Parathyroid adenoma (tissue), 2 donors: ENCODE results near the gene SPEM2.

Experiments used
- H2AFZ ChIP-seq: fragments of 300-600 bp; sonication (generic); one replicate; pipeline ENCODE4 v1.7.0; 2017; ENCODE audit warnings: antibody characterized with exemption, mild to moderate bottlenecking
- H3K27ac ChIP-seq: fragments of 300-600 bp; sonication (generic); one replicate; pipeline ENCODE4 v1.7.0; 2017
- H3K27me3 ChIP-seq: fragments of 300-600 bp; sonication (generic); one replicate; pipeline ENCODE4 v1.7.0; 2017; ENCODE audit warnings: low read length; ENCODE audit not compliant: control insufficient read depth, insufficient read depth
- H3K36me3 ChIP-seq: fragments of 300-600 bp; sonication (generic); one replicate; pipeline ENCODE4 v1.7.0; 2017; ENCODE audit warnings: low read length; ENCODE audit not compliant: control insufficient read depth, insufficient read depth
- H3K4me1 ChIP-seq: fragments of 300-600 bp; sonication (generic); one replicate; pipeline ENCODE4 v1.7.0; 2017; ENCODE audit warnings: control low read depth
- H3K4me2 ChIP-seq: fragments of 300-600 bp; sonication (generic); one replicate; pipeline ENCODE4 v1.7.0; 2017; ENCODE audit warnings: low read length
- H3K4me3 ChIP-seq: fragments of 300-600 bp; sonication (generic); one replicate; pipeline ENCODE4 v1.7.0; 2017; ENCODE audit warnings: low read depth, low read length
- H3K79me2 ChIP-seq: fragments of 300-600 bp; sonication (generic); one replicate; pipeline ENCODE4 v1.7.0; 2017; ENCODE audit warnings: control low read depth
- H3K9ac ChIP-seq: fragments of 300-600 bp; sonication (generic); one replicate; pipeline ENCODE4 v1.7.0; 2017; ENCODE audit warnings: mild to moderate bottlenecking
- H3K9me3 ChIP-seq: fragments of 300-600 bp; sonication (generic); one replicate; pipeline ENCODE4 v1.7.0; 2017; ENCODE audit warnings: low read length; ENCODE audit not compliant: control insufficient read depth
- TF ChIP-seq, protein P1 (sequence below): fragments of 300-600 bp; sonication (generic); IDR thresholded peaks from one replicate; pipeline ENCODE4 v1.7.0; 2017; ENCODE audit warnings: antibody characterized with exemption, mild to moderate bottlenecking
- donor health status: primary hyperparathyroidism.

The SPEM2 gene

GRCh38 chr17:7394452-7395191 is 30.8 kb upstream of the SPEM2 start, which contains the start of gene PLSCR3:
Gene PLSCR3 (minus strand): TSS chr17:7394525. CDS start chr17:7394110, 415 bp downstream.
- Histone ChIP-seq H3K4me3 (peak within 1 kb of the TSS; percentile 89), H3K27me3 (no peaks in the 10 kb centered on the region), H3K4me1 (peaks cover 2% of the 10 kb centered on the region), H3K36me3 (no peaks in the 10 kb centered on the region), H3K4me2 (peak within 1 kb of the TSS; percentile 94), H3K27ac (peak within 1 kb of the TSS; percentile 88), H2AFZ (peak within 1 kb of the TSS; percentile 87), H3K9ac (peak within 1 kb of the TSS; percentile 55), H3K9me3 (no peaks in the 10 kb centered on the region), H3K79me2 (no peaks in the 10 kb centered on the region)
- TF ChIP-seq, protein P1, sequence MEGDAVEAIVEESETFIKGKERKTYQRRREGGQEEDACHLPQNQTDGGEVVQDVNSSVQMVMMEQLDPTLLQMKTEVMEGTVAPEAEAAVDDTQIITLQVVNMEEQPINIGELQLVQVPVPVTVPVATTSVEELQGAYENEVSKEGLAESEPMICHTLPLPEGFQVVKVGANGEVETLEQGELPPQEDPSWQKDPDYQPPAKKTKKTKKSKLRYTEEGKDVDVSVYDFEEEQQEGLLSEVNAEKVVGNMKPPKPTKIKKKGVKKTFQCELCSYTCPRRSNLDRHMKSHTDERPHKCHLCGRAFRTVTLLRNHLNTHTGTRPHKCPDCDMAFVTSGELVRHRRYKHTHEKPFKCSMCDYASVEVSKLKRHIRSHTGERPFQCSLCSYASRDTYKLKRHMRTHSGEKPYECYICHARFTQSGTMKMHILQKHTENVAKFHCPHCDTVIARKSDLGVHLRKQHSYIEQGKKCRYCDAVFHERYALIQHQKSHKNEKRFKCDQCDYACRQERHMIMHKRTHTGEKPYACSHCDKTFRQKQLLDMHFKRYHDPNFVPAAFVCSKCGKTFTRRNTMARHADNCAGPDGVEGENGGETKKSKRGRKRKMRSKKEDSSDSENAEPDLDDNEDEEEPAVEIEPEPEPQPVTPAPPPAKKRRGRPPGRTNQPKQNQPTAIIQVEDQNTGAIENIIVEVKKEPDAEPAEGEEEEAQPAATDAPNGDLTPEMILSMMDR, result peak; percentile 3

GRCh38 chr17:7396147-7396546 is 29.3 kb upstream of the SPEM2 start:
- H3K79me2 ChIP-seq, result peaks cover 2% of the 10 kb centered on the region
- no peak overlapping the region for H3K4me2 ChIP-seq
- TF ChIP-seq, protein P1, result no peak
- H3K27ac ChIP-seq, result no peak overlapping the region
- no peak overlapping the region for H2AFZ ChIP-seq
- H3K9ac ChIP-seq, result no peak overlapping the region
- peaks cover 2% of the 10 kb centered on the region for H3K4me1 ChIP-seq
- H3K9me3 ChIP-seq, result no peaks in the 10 kb centered on the region
- no peak overlapping the region for H3K4me3 ChIP-seq
- H3K36me3 ChIP-seq, result no peaks in the 10 kb centered on the region
- no peaks in the 10 kb centered on the region for H3K27me3 ChIP-seq

DNA sequence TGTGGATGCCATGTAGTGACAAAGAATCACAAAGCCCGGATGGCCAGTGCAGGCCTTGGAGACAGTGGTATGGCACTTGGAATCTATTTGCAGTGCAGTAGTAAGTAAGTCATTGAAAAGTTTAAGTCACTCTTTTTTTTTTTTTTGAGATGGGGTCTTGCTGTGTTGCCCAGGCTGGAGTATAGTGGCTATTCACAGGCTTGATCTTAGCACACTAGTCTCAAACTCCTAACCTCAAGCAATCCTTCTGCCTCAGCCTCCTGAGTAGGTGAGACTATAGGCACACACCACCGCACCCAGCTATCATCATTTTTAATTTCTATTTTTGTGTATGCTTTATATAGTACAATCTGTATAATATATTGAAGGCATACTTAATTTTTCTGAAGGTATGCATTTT is 26.8 kb upstream of the SPEM2 start:
- TF ChIP-seq, protein P1, result no peak
- no peak overlapping the region for H3K9ac ChIP-seq
- no peaks in the 10 kb centered on the region for H3K36me3 ChIP-seq

GRCh38 chr17:7403043-7403726 is 22.2 kb upstream of the SPEM2 start:
- H3K9ac ChIP-seq, result no peak overlapping the region
- H3K9me3 ChIP-seq, result no peaks in the 10 kb centered on the region
- H3K4me3 ChIP-seq, result peak overlapping the region; percentile 90
- H3K27ac ChIP-seq, result peak overlapping the region; percentile 72
- peak overlapping the region; percentile 87 for H3K4me2 ChIP-seq
- peak overlapping the region; percentile 74 for H2AFZ ChIP-seq
- peaks cover 11% of the 10 kb centered on the region for H3K4me1 ChIP-seq
- H3K27me3 ChIP-seq, result no peaks in the 10 kb centered on the region
- peaks cover 3% of the 10 kb centered on the region for H3K79me2 ChIP-seq
- no peaks in the 10 kb centered on the region for H3K36me3 ChIP-seq
- TF ChIP-seq, protein P1, result no peak

More for the DNA sequence above, 26.8 kb upstream of the SPEM2 start:
- Histone ChIP-seq H3K79me2 (peaks cover 3% of the 10 kb centered on the region), H3K9me3 (no peaks in the 10 kb centered on the region), H3K4me2 (no peak overlapping the region), H3K27ac (no peak overlapping the region), H2AFZ (no peak overlapping the region), H3K4me1 (peaks cover 5% of the 10 kb centered on the region), H3K4me3 (no peak overlapping the region), H3K27me3 (no peaks in the 10 kb centered on the region)
